ELR (cell line): ENCODE data around the gene GALNT11.
"Not testable (repeated sequence)": the region's sequence is repeated elsewhere in the genome, so short reads cannot be mapped to it uniquely, and the experiment has no call there.

Experiments used
- DNase-seq: peaks from one replicate; pipeline ENCODE4 v3.0.0-alpha.2; 2015; ENCODE audit warnings: low read depth

Gene GALNT11

GRCh38 chr7:152027491-152028365 is 2.3 kb downstream of the GALNT11 start:
- not testable (repeated sequence) for DNase-seq

DNA sequence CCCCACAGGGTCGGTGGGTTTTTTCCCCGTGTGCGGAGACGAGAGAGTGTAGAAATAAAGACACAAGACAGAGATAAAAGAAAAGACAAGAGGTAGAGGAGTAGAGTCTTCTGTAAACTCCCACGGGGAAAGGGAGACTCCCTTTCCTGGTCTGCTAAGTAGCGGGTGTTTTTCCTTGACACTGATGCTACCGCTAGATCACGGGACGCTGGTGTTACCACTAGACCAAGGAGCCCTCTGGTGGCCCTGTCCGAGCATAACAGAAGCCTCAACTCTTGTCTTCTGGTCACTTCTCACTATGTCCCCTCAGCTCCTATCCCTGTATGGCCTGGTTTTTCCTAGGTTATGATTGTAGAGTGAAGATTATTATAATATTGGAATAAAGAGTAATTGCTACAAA is 4.6 kb downstream of the GALNT11 start:
- peak; percentile 46 for DNase-seq

- DNase-seq, result not testable (repeated sequence)
These were observed 5.2 kb downstream of the GALNT11 start for GRCh38 chr7:152030639-152031038.

DNA sequence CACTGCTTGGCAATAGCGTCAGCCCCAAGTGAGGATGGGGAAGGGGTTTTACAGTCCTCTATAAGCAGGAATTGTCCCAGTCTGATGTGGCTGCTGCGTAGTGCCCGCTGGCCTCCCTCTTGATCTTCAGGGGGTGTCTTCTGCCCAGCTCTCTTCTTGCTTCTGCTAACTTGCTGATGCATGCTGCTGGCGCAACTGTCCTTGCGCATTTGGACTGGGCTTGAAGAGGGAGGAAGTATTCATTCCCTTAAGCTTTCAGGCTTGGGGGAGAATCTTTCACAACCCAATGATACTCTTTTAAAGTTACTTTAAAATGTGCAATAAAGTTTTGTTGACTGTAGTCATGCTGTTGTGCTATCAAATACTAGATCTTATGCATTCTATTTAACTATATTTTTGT is 10.3 kb downstream of the GALNT11 start:
- no peak for DNase-seq

DNA sequence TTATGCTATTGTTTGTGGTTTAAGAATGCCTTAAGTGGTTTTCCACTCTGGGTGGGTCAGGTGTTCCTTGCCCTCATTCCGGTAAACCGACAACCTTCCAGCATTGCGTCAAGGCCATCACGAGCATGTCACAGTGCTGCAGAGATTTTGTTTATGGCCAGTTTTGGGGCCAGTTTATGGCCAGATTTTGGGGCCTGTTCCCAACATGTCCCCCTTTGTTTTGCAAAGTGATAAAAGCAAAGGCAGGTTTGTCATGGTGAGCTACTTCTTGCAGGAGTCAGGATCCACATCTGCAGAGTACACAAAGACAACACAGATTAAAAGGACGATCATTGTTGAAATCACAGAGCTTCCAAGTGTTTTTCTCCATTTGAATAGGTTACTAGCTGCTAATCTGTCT is 12.9 kb downstream of the GALNT11 start:
- not testable (repeated sequence) for DNase-seq

DNA sequence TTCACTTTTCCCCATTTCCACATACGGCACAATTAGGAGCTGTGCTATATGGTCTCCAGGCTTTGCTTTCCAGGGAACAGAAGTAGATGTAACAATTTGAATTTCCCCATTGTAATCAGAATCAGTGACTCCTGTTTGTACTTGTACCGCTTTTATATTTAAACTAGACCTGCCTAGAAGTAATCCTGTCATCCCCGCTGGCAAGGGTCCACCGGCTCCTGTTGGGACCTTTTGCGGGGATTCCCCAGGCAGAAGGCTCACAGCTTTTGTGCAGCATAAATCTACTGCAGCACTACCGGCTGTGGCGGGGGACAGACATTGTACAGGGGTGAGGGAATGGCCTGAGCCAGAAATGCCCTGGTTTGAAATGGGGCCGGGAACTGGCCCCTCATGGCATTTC is 17.6 kb downstream of the GALNT11 start:
- not testable (repeated sequence) for DNase-seq

GRCh38 chr7:152044909-152045308 is 19.4 kb downstream of the GALNT11 start:
- DNase-seq, result not testable (repeated sequence)

GRCh38 chr7:152046531-152046930 is 21.1 kb downstream of the GALNT11 start:
- no peak for DNase-seq

- DNase-seq, result no peak
These were observed 22.6 kb downstream of the GALNT11 start for GRCh38 chr7:152048051-152048450.

- DNase-seq, result no peak
These were observed 25.1 kb downstream of the GALNT11 start for GRCh38 chr7:152050547-152050971.

GRCh38 chr7:152051968-152052367 is 26.5 kb downstream of the GALNT11 start:
- DNase-seq, result no peak

DNA sequence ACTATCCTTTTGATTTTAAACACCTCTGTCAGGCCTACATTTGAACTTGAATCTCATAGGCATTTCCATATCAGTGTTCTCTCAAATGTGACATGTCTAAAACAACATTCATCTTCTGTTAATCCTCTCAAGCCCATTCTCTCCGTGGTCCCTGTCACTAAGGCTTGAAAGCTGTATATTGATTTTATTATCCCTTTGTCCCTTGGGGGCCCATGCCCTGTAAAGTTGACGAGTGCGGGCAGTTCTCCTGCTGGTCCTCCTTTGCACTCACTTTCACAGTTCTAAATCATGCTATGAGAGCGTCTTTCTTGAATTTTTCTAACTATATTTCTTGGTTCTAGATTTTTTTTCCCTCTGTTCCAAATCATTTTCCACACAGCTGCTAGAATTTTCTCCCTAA is 27.3 kb downstream of the GALNT11 start:
- no peak for DNase-seq

DNA sequence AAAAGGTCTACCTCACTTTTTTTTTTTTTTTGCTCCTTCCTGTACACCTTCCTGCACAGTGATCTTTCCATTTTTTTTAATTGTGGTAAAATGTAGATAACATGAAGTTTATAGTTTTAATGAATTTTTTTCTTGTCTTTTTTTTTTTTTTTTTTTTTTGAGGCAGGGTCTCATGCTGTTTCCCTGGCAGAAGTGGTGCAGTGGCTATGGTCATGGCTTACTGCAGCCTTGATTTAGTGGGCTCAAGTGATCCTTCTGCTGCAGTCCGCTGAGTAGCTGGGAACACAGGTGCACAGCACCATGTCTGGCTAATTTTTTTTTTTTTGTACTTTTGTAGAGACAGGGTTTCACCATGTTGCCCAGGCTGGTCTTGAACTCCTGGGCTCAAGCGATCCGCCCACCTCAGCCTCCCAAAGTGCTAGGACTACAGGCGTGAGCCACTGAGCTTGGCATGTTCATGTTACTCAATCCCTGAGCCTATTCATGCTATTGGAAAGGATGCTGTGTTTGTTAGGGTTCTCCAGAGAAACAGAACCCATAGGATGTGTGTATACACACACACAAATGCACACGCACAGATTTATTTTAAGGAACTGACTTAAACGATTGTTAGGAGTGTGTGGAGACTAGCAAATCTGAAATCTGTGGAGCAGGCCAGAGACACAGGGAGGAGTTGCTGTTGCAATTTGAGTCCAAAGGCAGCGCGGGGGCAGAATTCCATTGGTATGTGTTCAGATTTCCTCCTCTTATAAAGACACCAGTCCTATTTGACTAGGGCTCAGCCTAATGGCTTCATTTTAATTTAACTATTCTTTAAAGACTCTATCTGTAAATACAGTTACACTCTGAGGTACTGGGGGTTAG is 29.1 kb downstream of the GALNT11 start:
- peak; percentile 47 for DNase-seq

GRCh38 chr7:152056621-152057274 is 31.3 kb downstream of the GALNT11 start:
- DNase-seq, result no peak

DNA sequence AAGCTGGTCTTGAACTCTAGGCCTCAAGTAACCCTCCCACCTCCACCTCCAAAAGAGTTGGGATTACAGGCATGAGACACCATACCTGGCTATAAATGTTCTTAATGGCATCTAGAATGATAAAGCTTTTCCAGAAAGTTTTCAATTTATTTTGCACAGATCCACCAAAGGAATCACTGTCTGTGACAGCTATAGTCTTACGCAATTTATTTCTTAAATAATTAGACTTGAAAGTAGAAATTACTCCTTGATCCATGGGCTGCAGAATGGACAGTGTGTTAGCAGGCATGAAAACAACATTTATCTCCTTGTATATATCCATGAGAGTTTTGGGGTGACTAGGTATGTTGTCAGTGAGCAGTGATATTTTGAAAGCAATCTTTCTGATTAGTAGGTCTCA is 33.8 kb downstream of the GALNT11 start:
- no peak for DNase-seq

- DNase-seq, result not testable (repeated sequence)
These were observed 35.6 kb downstream of the GALNT11 start for GRCh38 chr7:152061086-152061485.

- DNase-seq, result not testable (repeated sequence)
These were observed 37.7 kb downstream of the GALNT11 start for GRCh38 chr7:152063192-152063591.

- DNase-seq, result not testable (repeated sequence)
These were observed 38.3 kb downstream of the GALNT11 start for GRCh38 chr7:152063821-152064220.

DNA sequence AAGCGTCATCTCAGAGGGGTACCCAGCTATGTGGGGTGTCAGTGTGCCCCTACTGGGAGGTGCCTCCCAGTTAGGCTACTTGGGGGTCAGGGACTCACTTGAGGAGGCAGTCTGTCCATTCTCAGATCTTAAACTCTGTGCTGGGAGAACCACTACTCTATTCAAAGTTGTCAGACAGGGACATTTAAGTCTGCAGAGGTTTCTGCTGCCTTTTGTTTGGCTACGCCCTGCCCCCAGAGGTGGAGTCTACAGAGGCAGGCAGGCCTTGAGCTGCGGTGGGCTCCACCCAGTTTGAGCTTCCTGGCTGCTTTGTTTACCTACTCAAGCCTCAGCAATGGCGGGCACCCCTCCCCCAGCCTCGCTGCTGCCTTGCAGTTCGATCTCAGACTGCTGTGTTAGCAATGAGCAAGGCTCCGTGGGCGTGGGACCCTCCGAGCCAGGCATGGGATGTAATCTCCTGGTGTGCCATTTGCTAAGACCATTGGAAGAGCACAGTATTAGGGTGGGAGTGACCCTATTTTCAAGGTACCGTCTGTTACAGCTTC is 40.4 kb downstream of the GALNT11 start:
- not testable (repeated sequence) for DNase-seq

DNA sequence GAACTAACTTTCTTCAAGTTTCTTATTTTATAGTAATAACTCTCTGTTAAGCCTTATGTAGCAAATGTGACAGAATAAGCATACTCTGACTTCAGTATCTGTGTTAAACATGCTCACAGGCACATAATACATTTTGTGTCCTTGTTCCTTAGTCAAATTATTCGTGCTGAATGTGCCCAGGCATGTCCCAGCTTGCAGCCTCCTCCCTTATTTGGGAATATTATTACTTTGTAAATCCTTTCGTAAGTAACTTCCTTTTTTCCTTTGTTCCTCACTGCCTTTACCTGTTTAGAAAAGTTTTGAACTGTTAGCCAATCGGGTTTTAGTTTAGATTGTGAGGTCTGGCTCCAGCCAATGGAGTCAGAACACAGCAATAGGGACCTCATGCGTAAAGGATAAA is 46.9 kb downstream of the GALNT11 start:
- DNase-seq, result no peak

GRCh38 chr7:152073352-152073751 is 47.9 kb downstream of the GALNT11 start:
- DNase-seq, result no peak

GRCh38 chr7:152074673-152075072 is 49.2 kb downstream of the GALNT11 start:
- DNase-seq, result no peak
